Uterine smooth muscle cell (primary cell): ENCODE results near the gene C22orf39. TPM values are rescaled to one million over a fixed set of nuclear protein-coding genes. Genes with fewer than 3 reads are reported as not detected.

Source experiments
- total RNA-seq: library from RNA; depleted of rRNA; stranded (reverse); fragments of >200 nt; gene quantifications from 2 replicates; pipeline ENCODE4 v1.2.3, GENCODE V29; 2014

Gene C22orf39, protein sequence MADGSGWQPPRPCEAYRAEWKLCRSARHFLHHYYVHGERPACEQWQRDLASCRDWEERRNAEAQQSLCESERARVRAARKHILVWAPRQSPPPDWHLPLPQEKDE
- 13.9 and 17.0 TPM in 2 replicates for total RNA-seq

GRCh38 chr22:19447330-19448075, at the start of gene C22orf39:
Gene C22orf39, minus strand, starts transcription at chr22:19447711. Its CDS starts 23 bp downstream, at chr22:19447688.

DNA sequence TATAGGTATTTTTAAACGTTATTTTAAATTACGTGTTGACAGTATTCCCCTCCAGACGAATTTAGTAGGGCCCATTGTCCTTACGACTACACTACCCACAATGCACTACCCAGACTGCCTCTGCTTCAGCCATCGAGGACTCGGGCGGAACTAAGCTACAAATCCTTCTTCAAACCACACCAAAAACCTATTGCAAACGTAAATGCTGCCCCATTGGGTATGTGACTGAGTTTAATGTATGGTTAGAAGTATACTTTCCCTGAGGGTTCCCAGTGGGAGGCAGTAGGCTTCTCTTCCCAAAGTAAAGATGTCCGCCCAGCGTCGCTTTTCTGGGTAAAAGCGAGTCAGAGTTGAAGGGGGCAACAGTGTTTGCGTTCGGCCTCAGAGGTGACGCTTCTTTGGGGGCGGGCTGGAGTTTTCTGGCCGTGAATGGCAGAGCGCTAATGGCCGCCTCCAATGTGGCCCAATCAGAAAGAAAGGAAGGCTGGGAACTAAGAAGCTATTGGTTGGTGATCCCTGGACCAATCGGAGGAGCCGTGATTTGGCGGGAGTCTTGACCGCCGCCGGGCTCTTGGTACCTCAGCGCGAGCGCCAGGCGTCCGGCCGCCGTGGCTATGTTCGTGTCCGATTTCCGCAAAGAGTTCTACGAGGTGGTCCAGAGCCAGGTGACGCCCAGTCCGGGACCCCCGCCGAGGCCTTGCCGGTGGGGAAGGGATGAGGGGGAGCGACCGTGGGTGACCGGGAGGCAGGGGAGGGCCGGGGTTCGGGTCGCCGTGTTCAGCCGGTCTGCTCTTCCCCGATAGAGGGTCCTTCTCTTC, 32.1 kb upstream of the C22orf39 start, which contains the start of gene CDC45:
Gene CDC45, plus strand, starts transcription at position 566 of the 818 bp plus-strand sequence. Its CDS starts 49 bp downstream, at position 615.

DNA sequence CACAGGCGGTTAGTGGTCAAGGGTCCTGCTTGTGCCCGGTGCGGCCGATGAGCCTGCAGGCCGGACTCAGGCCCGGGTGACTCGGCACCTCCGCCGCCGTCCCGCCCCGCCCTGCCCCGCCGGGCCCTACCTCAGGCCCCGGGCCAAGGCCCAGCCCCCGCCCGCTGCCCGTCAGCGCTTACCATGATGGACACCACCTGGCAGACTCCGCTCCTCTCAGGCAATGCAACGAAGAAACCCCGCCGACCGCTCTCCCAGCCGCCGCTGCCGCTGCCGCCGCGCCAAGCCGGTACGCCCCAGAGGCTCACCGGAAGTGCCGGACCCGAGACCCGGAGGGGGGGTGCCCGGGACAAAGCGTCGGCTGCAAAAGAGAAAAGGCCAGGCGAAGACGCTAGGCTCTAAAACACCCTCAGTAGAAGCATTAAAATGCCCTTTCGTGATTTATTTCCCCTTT, 31.4 kb upstream of the C22orf39 start, which contains the start of gene UFD1:
Gene UFD1, minus strand, starts transcription at position 293 of the 454 bp plus-strand sequence. Its CDS starts 108 bp downstream, at position 185.

DNA sequence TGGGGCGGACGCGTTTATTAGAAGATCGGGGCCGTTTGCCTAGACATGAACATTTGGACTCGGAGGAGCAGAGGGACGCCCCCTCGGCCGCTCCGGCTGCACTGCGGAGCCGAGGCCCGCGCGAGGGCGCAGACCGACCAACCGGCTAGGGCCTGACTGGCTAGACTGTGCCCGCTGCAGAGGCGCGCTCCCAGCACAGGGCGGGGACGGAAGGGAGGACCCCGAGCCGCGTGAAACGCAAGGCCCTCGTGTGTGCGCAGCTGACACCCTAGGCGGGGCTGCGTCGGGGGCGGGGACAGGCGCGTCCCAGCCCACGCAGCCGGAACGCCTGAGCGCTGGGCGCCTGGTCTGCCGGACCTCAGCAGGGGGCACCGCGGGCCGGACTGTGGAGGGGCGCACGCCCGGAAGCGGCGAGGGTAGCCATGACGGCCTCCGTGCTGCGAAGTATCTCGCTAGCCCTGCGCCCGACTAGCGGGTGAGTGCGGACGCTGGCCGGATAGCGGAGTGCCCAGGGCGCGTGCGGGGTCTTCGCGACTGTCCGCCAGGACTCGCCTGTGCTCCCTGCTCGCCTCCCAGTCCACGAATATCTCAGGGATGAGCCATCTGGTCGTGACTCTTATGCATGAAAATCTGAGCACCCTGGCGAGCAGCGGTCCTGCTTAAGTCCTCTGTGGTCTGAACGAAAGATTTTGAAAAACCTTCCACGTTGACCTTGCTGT, 15.2 kb downstream of the C22orf39 start, which contains the start of gene MRPL40:
Gene MRPL40, plus strand, starts transcription at position 413 of the 719 bp plus-strand sequence. Its CDS starts 10 bp downstream, at position 423.

GRCh38 chr22:19431649-19432132, 15.8 kb downstream of the C22orf39 start, which contains the start of gene HIRA:
Gene HIRA, minus strand, starts transcription at chr22:19431733. Its CDS starts 257 bp downstream, at chr22:19431476.

Other genes starting within 250 kb of the C22orf39 start
- 9.5 and 12.2 TPM in 2 replicates for gene CLTCL1, start 156.0 kb downstream of the C22orf39 start, total RNA-seq
- gene HIRA, start 16.0 kb downstream of the C22orf39 start, total RNA-seq = 25.2 and 25.8 TPM in 2 replicates
- gene MRPL40, start 15.2 kb downstream of the C22orf39 start, total RNA-seq = 41.0 and 41.3 TPM in 2 replicates
- 49.5 and 105 TPM in 2 replicates for gene UFD1, start 31.5 kb upstream of the C22orf39 start, total RNA-seq
- gene CDC45, start 32.2 kb upstream of the C22orf39 start, total RNA-seq = 11.2 and 44.8 TPM in 2 replicates
- 1.1 TPM in 2 replicates for gene CLDN5, start 76.7 kb upstream of the C22orf39 start, total RNA-seq